Mucosa of descending colon (tissue), 3 donors: ENCODE data around the gene PCBP3. TPM values are rescaled to one million over a fixed set of nuclear protein-coding genes. Genes with fewer than 3 reads are reported as not detected.
A peak's percentile ranks its signal among the peaks of the same experiment; 100 is the strongest.

Experiments
- ATAC-seq: fragments of 200-7000 bp; cut with Tn5 transposase; one replicate; pipeline ENCODE4 v1.9.1; 2020; ENCODE audit warnings: mild to moderate bottlenecking, moderate library complexity
- DNase-seq, 3 donors: peaks; one replicate each; pipeline ENCODE4 v3.0.0-alpha.2; 2020
- H3K36me3 ChIP-seq: fragments of 200-600 bp; one replicate; pipeline ENCODE4 v1.8.0; 2021; ENCODE audit warnings: low read depth, mild to moderate bottlenecking
- H3K4me1 ChIP-seq: fragments of 200-600 bp; one replicate; pipeline ENCODE4 v1.8.0; 2021; ENCODE audit warnings: low read depth, mild to moderate bottlenecking
- H3K4me3 ChIP-seq: fragments of 200-600 bp; one replicate; pipeline ENCODE4 v1.8.0; 2021; ENCODE audit warnings: mild to moderate bottlenecking
- H3K9me3 ChIP-seq: fragments of 200-600 bp; one replicate; pipeline ENCODE4 v1.8.0; 2021; ENCODE audit warnings: mild to moderate bottlenecking
- intact Hi-C, 2 donors: fragments of 100-400 bp; cut with DNase I in 1 of 2; cut with micrococcal nuclease in 1 of 2; formaldehyde crosslinking; loops; one replicate each; pipeline versions ENCODE4 v1.11.0 to v1.11.1; 2022; cut with DNase I, micrococcal nuclease
- total RNA-seq, 3 donors: library from RNA; stranded (reverse); fragmentation: NEBNext Ultra II Directional in 2 of 3; extraction: Animal tissue kit (Norgen Biotek cat#: 25700) in 2 of 3; gene quantifications; one replicate each; pipeline versions ENCODE4 v1.2.1 to v1.2.4, GENCODE V29; 2021 to 2023
- TF ChIP-seq, protein P1 (sequence below): fragments of 200-600 bp; IDR thresholded peaks from one replicate; pipeline ENCODE4 v1.8.0; 2022; ENCODE audit warnings: antibody characterized with exemption, mild to moderate bottlenecking
- donor health status: DM: no; HTN: no; CAD: no; lungs with moderate emphysema.
- donor health status: DM: no; HTN: no; CAD: no.
- donor health status: DM: no; HTN: yes; CAD: no.

PCBP3 gene
- total RNA-seq, 3 donors from 2014 or later, result 4.5 to 18.4 (median 7.6) TPM

DNA sequence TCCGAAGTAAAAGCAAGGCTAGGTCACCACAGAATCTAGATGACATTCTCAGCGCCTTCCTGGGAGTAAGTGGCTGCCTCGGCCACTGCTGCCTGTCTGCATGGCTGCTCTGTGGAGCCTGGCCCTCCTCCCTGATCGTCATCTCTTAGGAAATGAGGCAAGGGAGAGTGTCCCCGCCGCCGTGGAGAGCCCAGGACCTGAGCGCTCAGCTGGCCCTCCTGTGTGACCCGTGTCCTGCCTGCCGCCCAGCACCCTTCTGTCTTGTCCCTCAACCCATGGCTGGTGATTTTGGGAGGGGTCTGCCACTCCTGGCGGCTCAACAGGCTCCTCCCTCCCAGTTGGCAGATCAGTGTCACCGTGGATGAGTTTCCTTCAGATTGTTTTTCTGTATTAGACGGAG, 181.7 kb downstream of the PCBP3 start:
- DNase-seq, result no peak
- intact Hi-C loops, result loop anchor here in 1 of 2 donors (10.0 kb wide), 1 partner anchor 270 kb away; no protein-coding TSS in a partner anchor
- Histone ChIP-seq H3K4me1 (no peaks in the 10 kb centered on the region), H3K36me3 (no peaks in the 10 kb centered on the region), H3K9me3 (no peaks in the 10 kb centered on the region), H3K4me3 (no peak overlapping the region)
- TF ChIP-seq, protein P1, sequence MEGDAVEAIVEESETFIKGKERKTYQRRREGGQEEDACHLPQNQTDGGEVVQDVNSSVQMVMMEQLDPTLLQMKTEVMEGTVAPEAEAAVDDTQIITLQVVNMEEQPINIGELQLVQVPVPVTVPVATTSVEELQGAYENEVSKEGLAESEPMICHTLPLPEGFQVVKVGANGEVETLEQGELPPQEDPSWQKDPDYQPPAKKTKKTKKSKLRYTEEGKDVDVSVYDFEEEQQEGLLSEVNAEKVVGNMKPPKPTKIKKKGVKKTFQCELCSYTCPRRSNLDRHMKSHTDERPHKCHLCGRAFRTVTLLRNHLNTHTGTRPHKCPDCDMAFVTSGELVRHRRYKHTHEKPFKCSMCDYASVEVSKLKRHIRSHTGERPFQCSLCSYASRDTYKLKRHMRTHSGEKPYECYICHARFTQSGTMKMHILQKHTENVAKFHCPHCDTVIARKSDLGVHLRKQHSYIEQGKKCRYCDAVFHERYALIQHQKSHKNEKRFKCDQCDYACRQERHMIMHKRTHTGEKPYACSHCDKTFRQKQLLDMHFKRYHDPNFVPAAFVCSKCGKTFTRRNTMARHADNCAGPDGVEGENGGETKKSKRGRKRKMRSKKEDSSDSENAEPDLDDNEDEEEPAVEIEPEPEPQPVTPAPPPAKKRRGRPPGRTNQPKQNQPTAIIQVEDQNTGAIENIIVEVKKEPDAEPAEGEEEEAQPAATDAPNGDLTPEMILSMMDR, result no peak
- no peak for ATAC-seq

DNA sequence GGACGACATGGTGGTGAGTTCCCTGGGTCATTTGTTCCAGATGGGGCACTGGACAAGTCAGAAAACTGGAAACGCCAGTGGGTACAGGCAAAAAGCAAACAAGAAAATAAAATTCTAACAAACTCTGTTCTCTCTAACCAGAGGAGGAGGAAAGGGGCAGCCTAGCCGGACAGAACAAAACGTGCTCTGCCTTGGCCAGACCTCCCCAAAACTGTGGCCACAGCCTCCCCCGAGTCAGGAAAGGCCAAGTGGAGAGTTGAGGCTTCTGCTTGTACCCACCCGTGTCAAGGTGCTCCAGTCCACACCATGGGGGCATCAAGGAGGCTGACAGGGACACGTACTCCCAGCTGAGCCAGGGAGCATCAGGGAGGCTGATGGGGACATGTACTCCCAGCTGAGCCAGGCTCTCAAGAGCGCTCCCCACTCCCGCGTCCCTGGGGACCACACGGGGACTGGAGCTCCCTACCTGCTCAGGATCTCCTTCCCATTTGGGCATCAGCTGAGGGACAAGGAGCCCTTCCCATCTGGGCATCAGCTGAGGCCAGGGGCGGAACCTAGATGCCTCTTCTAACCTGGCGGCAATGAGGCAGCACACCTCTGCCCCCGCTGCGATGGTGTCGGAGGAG, 183.3 kb downstream of the PCBP3 start:
- no peaks in the 10 kb centered on the region for H3K36me3 ChIP-seq
- peaks cover 2% of the 10 kb centered on the region for H3K4me1 ChIP-seq
- DNase-seq (no peak), ATAC-seq (no peak)
- intact Hi-C loops, result loop anchor here in 1 of 2 donors (10.0 kb wide), 1 partner anchor 272 kb away; no protein-coding TSS in a partner anchor
- no peaks in the 10 kb centered on the region for H3K9me3 ChIP-seq
- H3K4me3 ChIP-seq, result no peak overlapping the region
- TF ChIP-seq, protein P1, result no peak

DNA sequence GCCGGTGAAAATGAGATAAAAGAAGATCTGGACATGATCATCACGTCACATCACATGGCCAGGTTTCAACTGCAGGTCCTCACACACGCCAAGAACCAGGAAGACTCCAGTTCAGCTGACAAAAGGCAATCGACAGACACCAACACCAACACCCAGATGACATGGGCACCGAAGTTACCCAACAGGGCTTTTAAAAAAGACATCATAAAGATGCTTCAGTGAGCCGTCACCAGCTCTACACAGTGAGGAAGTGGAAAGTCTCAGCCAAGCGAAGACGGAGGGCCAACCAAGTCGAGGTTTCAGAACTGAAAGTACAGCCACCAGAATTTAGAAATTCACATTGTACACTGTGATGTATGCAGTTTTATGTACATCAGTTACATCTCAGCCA, 183.8 kb downstream of the PCBP3 start:
- intact Hi-C loops, result loop anchor here in 1 of 2 donors (10.0 kb wide), 1 partner anchor 272 kb away; no protein-coding TSS in a partner anchor
- H3K9me3 ChIP-seq, result no peaks in the 10 kb centered on the region
- H3K4me3 ChIP-seq, result no peak overlapping the region
- ATAC-seq (peak; percentile 15), DNase-seq (no peak)
- no peaks in the 10 kb centered on the region for H3K36me3 ChIP-seq
- H3K4me1 ChIP-seq, result peaks cover 2% of the 10 kb centered on the region
- TF ChIP-seq, protein P1, result no peak

DNA sequence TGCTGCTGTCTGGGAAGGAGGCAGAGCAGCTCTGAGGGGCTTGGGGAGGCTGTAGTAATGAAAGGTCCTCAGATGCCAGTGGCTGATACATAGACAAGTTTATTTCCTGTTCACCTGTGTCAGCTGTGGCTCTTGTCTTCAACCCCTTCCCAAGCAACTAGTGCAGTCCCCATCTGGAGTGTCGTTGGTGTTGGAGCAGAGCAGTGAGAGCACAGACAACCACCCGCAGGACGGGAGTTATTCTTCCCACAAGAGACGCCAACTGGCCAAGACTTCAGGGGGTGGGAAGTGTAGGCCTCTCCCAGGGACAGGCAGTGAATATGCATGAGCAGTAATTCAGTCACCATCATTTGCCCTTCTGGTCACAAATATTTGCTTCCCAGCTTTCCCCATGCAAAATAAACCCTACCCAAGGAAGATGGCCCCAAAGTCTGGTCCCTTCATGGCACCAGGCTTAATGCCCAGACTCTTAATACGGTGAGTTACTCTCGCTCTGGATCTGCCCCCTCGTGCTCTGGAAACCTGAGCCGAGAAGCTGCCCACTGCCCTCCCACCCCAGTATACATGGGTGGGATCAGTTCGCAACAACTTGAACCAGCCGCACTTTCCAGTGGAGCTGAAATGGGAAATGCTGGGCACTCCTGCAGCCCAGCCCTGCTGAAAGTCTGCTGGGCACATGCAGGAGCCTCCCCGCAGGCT, 184.5 kb downstream of the PCBP3 start:
- intact Hi-C loops, result loop anchor here in 1 of 2 donors (10.0 kb wide), 1 partner anchor 273 kb away; no protein-coding TSS in a partner anchor
- H3K4me1 ChIP-seq, result peaks cover 2% of the 10 kb centered on the region
- TF ChIP-seq, protein P1, result no peak

DNA sequence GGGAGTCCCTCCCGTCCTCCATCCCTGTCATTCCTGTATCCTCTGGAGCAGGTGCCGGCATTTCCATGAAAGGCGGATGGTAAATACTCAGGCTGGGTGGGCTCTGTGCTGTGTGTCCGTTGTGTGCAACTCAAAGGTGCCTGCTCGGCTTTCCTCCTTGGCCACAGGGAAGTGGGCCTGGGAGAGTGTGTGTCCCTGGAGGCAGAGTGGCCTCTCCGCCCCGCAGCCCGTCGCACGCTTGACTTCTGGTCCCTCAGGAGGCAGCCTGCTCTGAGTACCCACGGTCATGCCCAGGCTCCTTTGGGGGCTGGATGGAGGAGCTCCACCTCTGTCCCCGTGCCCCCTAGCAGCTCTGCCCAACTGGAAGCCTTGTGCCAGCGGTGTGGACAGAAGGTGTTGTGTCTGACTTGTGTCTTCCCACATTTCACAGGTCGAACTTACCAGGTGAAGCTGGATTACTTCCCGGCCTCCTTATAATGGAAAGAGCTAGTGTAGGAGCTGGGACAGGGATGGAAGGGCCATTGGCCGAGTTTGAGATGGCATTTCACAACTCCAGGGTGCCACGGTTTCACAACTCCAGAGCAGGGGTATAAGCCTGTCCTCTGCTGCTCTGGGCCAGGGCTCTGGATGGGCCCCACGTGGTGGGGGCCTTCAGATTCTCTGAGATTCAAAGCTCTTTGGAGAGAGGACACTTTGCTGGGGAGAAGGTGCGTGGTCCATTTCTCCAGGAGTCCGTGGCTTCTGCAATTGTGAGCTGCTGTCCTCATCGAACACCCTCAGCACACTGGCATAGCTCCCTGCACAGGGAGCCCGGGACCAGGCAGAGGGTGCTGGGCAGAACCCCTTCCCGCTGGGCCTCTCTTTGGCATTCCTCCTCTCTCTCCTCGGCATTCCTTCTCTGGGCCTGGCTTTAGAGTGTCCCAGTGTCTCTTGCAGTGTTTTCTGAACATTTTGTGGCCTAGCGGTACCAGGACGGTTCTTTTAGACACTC, 185.3 kb downstream of the PCBP3 start:
- intact Hi-C loops, result loop anchor here in 1 of 2 donors (10.0 kb wide), 1 partner anchor 274 kb away; no protein-coding TSS in a partner anchor
- H3K9me3 ChIP-seq, result no peaks in the 10 kb centered on the region
- H3K4me3 ChIP-seq, result no peak overlapping the region
- no peak for DNase-seq
- ATAC-seq, result no peak
- peaks cover 2% of the 10 kb centered on the region for H3K4me1 ChIP-seq
- H3K36me3 ChIP-seq, result no peaks in the 10 kb centered on the region
- TF ChIP-seq, protein P1, result no peak

More for the DNA sequence above, 184.5 kb downstream of the PCBP3 start:
- no peak overlapping the region for H3K4me3 ChIP-seq
- H3K36me3 ChIP-seq, result no peaks in the 10 kb centered on the region
- DNase-seq (no peak), ATAC-seq (no peak)
- no peaks in the 10 kb centered on the region for H3K9me3 ChIP-seq
